GM21390 (cell line): ENCODE results near the gene EXOC6B.
"Not testable (repeated sequence)": the region's sequence is repeated elsewhere in the genome, so short reads cannot be mapped to it uniquely, and the experiment has no call there.

ENCODE experiments used
- ATAC-seq: cut with Tn5 transposase; IDR thresholded peaks from one replicate; pipeline ENCODE4 v1.9.1; 2021; ENCODE audit not compliant: unreplicated experiment

The EXOC6B gene

GRCh38 chr2:72685638-72686213 lies 140.1 kb downstream of the EXOC6B start:
- no peak for ATAC-seq

- ATAC-seq: no peak
These were observed 143.8 kb downstream of the EXOC6B start for GRCh38 chr2:72682061-72682460.

DNA sequence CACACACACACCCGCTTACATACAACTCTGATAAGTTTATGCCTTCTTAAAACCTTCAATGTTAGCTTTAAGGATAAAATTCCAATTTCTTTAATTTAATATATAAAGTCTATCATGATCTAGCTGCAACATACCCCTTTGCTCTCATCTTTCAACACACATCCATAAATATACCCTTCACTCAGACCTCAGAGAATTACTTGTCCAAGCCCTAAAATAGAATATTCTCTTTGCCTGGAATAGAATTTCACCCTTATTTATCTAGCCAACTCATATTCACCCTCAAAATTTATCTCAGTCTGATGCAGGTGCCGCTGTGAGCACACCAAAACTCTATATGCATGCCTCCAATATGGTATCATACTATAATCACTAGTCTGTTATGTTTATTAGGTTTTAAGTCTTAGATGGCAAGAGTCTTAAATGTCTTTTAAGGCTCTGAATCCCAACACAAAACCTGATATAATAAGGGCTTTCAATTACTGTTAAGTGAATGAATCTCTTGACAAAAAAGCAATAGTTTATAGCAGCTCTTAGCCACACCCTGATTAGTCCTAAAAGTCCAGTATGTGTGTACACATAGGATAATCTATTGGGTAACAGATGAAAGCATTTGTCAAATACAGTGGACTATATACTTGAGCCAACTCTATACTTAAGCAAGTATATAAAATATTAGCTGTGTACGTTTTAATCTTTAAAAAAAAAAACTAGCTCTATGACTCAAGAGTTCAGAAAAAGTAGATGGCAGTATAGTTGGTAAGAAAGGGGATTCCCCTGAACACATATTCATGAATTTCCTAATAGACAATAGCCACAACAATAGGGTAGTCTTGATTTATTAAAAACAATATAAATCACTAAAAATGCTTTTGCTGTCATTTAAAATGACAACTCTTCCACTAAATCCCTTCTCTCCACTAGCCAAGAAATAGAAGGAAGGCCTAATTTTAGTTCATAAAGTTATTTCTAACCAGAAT lies 144.5 kb downstream of the EXOC6B start:
- ATAC-seq: no peak

DNA sequence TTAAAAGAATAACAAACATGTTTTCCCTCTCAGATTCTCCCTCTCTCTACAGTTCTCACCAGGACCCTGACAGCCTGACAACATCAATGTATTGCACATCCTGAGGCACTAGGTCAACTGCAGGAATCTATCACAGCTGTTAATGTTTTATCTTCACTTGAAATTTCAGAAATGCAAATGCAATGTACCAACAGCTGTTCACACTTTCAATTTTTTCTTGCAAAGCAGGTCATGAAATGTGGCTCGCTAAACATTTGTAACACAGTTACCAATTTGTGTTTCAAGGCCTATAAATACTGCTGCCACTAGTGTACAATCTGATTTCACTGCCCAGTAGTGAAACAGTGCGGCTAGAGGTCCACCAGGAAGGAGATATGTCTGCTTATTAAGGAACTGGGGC lies 147.8 kb downstream of the EXOC6B start:
- ATAC-seq: peak; percentile 83

DNA sequence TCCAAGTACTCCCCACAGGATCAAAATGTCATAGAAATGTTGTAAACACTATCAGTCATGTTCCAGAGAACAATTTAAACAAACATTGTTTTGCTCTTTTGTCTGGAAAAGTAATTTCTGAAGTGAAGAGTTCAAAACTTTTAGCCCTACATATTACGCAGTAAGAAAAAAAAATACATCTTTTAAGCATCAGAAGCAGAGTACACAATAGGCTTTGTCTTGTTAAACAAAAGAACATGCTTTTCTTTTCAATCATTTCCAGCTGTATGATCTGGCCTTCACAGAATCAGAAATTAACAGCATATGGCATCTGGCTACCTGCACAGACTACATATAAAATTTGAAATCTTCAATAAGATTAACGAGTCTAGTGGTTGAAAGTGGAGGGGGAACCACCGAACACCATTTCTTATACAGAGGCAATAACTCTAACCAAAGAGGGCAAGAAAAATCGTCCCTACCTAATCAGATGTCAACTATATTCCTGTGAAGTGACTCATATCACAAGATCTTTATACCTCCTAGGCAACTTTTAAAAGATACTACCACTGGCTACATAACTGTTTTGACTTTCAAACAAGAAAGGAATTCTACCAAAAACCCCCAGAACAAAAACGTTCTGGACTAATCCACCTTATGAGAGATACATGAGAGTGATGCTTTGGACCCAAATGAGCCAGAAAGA lies 149.3 kb downstream of the EXOC6B start:
- ATAC-seq: no peak

DNA sequence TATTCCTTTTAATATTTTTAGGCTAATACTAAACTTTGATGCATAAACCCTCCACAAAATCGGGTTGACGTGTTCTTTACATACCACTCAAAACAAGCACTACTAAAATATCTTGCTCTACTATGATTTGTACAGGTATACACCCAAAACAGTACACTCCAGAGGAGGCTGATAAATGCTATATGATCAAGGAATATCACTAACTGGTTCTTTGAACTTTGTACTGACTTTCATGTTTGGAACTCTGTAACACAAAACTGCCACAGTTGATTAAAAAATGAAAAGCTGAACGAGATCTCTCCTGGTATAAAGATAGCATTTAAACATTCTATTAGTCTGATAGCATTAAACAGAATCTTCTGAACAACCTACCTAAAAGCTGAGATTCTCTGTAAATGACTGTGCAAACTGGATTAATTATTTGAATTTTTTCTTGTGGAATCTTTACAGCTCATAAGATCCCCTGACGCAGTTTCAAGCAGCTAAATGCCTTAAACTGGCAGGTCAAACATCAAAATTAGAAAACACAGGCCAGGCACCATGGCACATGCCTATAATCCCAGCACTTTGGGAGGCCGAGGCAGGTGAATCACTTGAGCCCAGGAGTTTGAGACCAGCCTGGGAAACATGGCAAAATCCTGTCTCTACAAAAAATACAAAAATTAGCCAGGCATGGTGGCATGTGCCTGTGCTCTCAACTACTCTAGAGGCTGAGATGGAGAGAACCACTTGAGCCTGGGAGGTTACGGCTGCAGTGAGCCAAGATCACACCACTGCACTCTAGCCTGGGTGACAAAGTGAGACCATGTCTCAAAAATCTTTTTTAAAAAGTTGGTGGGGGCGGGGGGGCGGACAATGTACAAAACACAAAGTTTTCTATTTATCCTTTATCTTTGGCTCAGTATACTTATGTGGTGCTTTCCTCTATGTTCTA lies 150.6 kb downstream of the EXOC6B start:
- no peak for ATAC-seq

DNA sequence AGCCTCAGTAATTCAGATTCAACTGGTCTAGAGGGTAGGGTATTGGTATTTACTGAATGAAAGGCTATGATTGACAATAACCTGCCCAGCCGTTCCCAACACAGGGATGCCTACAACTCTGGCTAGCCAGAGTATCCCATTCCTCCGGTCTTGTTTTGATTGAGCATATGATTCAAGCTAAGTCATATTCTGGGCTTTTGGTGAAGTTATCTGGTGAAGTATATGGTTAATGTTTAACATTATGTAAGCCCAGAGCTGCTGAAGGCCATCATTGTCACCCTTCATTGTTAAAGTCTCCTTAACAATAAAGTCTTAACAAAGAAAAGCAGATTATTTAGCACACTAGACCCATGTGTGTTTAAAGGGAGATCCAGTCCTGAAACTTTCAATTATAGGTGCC lies 152.6 kb downstream of the EXOC6B start:
- ATAC-seq: no peak

- no peak for ATAC-seq
These were observed 156.7 kb downstream of the EXOC6B start for GRCh38 chr2:72669121-72669520.

DNA sequence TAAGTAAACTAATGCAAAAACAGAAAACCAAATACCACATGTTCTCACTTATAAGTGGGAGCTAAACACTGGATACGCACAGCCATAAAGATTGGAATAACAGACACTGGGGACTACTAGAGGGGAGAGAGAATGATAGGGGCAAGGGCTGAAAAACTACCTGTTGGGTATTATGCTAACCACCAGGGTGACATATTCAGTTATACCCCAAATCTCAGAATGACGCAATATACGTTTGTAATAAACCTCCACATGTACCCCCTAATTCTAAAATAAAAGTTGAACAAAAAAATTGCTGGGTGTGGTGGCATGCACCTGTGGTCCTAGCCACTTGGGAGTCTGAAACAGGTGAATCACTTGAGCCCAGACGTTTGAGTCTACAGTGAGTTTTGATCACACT lies 157.2 kb downstream of the EXOC6B start:
- ATAC-seq: no peak

GRCh38 chr2:72665448-72665847 lies 160.4 kb downstream of the EXOC6B start:
- no peak for ATAC-seq

- no peak for ATAC-seq
These were observed 163.8 kb downstream of the EXOC6B start for GRCh38 chr2:72661985-72662384.

- ATAC-seq: no peak
These were observed 176.0 kb downstream of the EXOC6B start for GRCh38 chr2:72649810-72650209.

- ATAC-seq: not testable (repeated sequence)
These were observed 184.6 kb downstream of the EXOC6B start for GRCh38 chr2:72641221-72641620.

GRCh38 chr2:72638600-72639211 lies 187.1 kb downstream of the EXOC6B start:
- ATAC-seq: no peak

- no peak for ATAC-seq
These were observed 189.6 kb downstream of the EXOC6B start for GRCh38 chr2:72636210-72636609.

- no peak for ATAC-seq
These were observed 195.1 kb downstream of the EXOC6B start for GRCh38 chr2:72630767-72631166.

DNA sequence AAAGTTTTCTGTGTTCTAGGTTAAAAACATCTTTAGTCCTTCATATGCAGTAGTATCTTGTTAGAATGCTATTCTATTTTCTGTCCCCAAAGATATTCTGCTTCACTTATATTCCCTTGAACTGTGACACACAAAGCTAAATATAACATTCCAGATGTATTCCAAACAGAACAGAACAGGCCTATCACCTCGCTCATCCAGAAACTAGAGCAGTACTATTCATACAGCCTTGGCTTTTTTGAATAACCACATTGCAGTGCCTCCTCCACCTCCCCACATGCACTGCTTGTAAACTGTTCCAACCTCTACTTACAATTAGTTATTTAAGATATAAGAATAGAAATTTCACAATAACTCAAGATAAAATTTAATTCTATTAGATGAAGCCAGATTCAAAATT lies 196.8 kb downstream of the EXOC6B start:
- ATAC-seq: no peak

DNA sequence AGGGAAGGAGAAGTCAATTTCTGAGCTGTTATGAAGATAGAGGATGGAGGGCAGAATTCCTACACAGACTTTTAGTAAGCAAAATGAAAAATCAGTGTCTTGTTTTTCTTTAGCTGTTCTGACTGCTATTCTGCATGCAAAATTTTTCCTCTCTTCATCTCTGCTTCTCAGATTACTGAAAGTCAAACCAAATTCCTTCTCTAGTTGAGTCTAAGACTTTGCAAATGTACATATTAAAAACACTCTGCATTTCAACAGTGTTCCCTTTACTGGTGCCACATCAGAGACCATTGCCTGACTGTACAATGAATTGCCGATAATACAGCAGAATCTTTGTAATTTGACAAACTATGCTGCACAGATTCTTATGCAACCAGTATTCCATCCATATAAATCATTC lies 198.8 kb downstream of the EXOC6B start:
- ATAC-seq: no peak

DNA sequence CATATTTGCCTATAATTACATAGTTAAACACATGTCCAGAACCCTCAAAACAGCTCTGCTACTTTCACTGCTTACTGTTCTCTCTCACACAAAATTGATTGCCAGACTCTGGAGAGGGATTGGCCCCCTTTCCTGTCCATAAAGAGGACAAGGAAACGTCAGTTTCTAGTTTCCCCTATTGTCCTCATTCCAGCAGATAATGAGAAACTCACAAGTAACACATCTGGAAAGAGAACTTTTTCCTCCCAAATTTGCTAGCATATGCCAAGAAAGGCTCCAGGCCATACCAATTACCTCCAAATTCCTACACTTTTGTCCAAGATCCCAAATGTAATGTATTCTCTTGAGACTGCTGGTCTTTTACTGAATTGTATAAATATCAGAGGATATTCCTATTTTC lies 200.5 kb downstream of the EXOC6B start:
- ATAC-seq: no peak

DNA sequence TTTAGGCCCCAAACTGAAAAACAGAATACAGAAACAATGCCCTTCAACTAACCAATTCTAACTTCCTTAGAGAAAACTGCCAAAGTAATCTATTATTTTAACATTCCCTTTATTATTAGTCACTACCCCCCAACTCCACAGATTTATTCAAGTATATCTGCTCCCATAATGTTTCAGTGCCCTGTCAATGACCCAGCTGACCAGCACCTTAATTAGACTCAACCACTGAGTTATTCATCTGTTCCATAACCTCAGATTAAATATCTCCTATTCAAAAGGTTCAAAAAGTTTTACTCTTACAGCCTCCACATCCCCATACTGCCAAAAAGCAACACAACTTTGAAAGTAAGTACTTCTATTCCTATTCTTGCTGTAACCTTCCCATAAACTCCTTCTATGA lies 202.4 kb downstream of the EXOC6B start:
- ATAC-seq: no peak
